H1 (cell line): ENCODE results near the gene ENTPD2. TPM values are rescaled to one million over a fixed set of nuclear protein-coding genes. Genes with fewer than 3 reads are reported as not detected.

Experiments used
- ATF2 ChIP-seq: IDR thresholded peaks from 2 replicates; pipeline ENCODE4 v1.6.1; 2012; ENCODE audit warnings: low read length, inconsistent platforms
- ATF3 ChIP-seq: IDR thresholded peaks from 2 replicates; pipeline ENCODE4 v1.6.1; 2011; ENCODE audit warnings: low read depth, mild to moderate bottlenecking, low read length; ENCODE audit not compliant: insufficient read depth
- CTBP2 ChIP-seq: IDR thresholded peaks from 2 replicates; pipeline ENCODE4 v1.7.0; 2011; ENCODE audit warnings: borderline replicate concordance, mild to moderate bottlenecking, moderate library complexity, mixed read lengths, low read length; ENCODE audit not compliant: insufficient read depth, insufficient read length
- EP300 ChIP-seq, 2 experiments: IDR thresholded peaks; 1 replicate in 1 of 2; 2 replicates in 1 of 2; pipeline ENCODE4 v1.6.1; 2011 to 2012; ENCODE audit warnings: low read depth in 2 of 2, low read length in 2 of 2, mild to moderate bottlenecking in 2 of 2, borderline replicate concordance in 1 of 2, inconsistent platforms in 1 of 2, moderate library complexity in 1 of 2
- EZH2 ChIP-seq: fragments of 200-600 bp; sonication (generic); IDR thresholded peaks from 2 replicates; pipeline ENCODE4 v1.7.1; 2012; ENCODE audit warnings: low read depth, mild to moderate bottlenecking, moderate library complexity, low read length, inconsistent platforms; ENCODE audit not compliant: severe bottlenecking
- KDM5A ChIP-seq: fragments of 200-600 bp; IDR thresholded peaks from 2 replicates; pipeline ENCODE4 v1.7.1; 2012; ENCODE audit warnings: mild to moderate bottlenecking, low read length, inconsistent platforms, mixed read lengths
- NRF1 ChIP-seq: IDR thresholded peaks from 2 replicates; pipeline ENCODE4 v1.6.1; 2011; ENCODE audit warnings: mild to moderate bottlenecking, low read depth, low read length, improper control_type of control experiment
- SP1 ChIP-seq: IDR thresholded peaks from 2 replicates; pipeline ENCODE4 v1.6.1; 2011; ENCODE audit warnings: low read depth, low read length
- SUZ12 ChIP-seq: fragments of 200-600 bp; sonication (generic); IDR thresholded peaks from 2 replicates; pipeline ENCODE4 v1.6.1; 2012; ENCODE audit warnings: mild to moderate bottlenecking, inconsistent platforms, low read length, moderate library complexity, mixed read lengths
- polyA plus RNA-seq, 7 experiments: library from polyadenylated mRNA; depleted of rRNA in 3 of 7; stranded (reverse) in 5 of 7; unstranded in 2 of 7; fragments of >200 nt in 5 of 7; fragments of 200-250 nt in 2 of 7; gene quantifications; 1 replicate in 5 of 7; 2 replicates in 1 of 7; 4 replicates in 1 of 7; pipeline versions ENCODE4 v1.2.1 to v1.2.3, GENCODE V29; 2011 to 2013; ENCODE audit warnings: missing spikeins in 2 of 7, mixed read lengths in 2 of 7
- total RNA-seq: library from RNA; stranded (reverse); fragmentation: NEBNext Ultra II Directional; extraction: Animal tissue kit (Norgen Biotek cat#: 25700); gene quantifications from 2 replicates; pipeline ENCODE4 v1.2.1, GENCODE V29; 2021

Gene ENTPD2
- total and polyA plus RNA-seq, 2 of the 8 experiments (the other 6 are each of a cell fraction or from before 2014, with no cell fraction given), result 0.65 to 3.8 TPM

- no peak for TF ChIP-seq SP1
- TF ChIP-seq SUZ12, result no peak
- TF ChIP-seq EZH2, result no peak
- no peak for TF ChIP-seq ATF3
- TF ChIP-seq NRF1, result no peak
- no peak for TF ChIP-seq KDM5A
- no peak for TF ChIP-seq CTBP2
- TF ChIP-seq EP300 (IDR thresholded peaks at IDR 0.05; ENCODE audit: borderline replicate concordance in 1 of 2, low read depth in 2 of 2, low read length in 2 of 2), result no peak
- no peak for TF ChIP-seq ATF2
These were observed 41.8 kb downstream of the ENTPD2 start (continued) for GRCh38 chr9:137011907-137012675.
